SK-N-SH (cell line): ENCODE measurements around the gene OR8A1. TPM values are rescaled to one million over a fixed set of nuclear protein-coding genes. Genes with fewer than 3 reads are reported as not detected.

Source experiments
- CTCF ChIA-PET: fragments of 300-600, 350-600 bp; formaldehyde crosslinking; extraction: SDS; loops from one replicate; lab custom pipeline; 2021; lab: Yijun Ruan, JAX
- POLR2A ChIA-PET: fragments of 350-600 bp; sonication (Branson Sonifier 250); formaldehyde crosslinking; extraction: SDS; loops from one replicate; lab custom pipeline; 2020; ENCODE audit warnings: antibody characterized with exemption, inconsistent platforms; lab: Yijun Ruan, JAX
- DNase-seq: peaks from one replicate; pipeline ENCODE4 v3.0.0; 2012
- H2AFZ ChIP-seq: fragments of 200-600 bp; sonication (generic); 2 replicates; pipeline ENCODE4 v1.8.1; 2016; ENCODE audit warnings: antibody characterized with exemption, mild to moderate bottlenecking, low read depth
- H3F3A ChIP-seq: fragments of 200-600 bp; sonication (generic); replicated peaks from 2 replicates; pipeline ENCODE3; 2016; ENCODE audit warnings: antibody characterized with exemption, mild to moderate bottlenecking; ENCODE audit not compliant: insufficient read depth
- H3K27ac ChIP-seq, 2 experiments: fragments of 200-500 bp in 1 of 2; fragments of 200-600 bp in 1 of 2; sonication (Bioruptor generic) in 1 of 2; sonication (generic), shearing (Covaris generic) in 1 of 2; 2 replicates each; pipeline versions ENCODE4 v1.5.1 to v1.6.1; 2014 to 2016; ENCODE audit warnings: low read depth in 2 of 2, inconsistent platforms in 1 of 2, low read length in 1 of 2, mild to moderate bottlenecking in 1 of 2, mixed read lengths in 1 of 2
- H3K27me3 ChIP-seq: fragments of 200-600 bp; sonication (generic), shearing (Covaris generic); 2 replicates; pipeline ENCODE4 v1.6.1; 2016; ENCODE audit warnings: mixed run types; ENCODE audit not compliant: insufficient read depth
- H3K36me3 ChIP-seq, 2 experiments: fragments of 200-500 bp in 1 of 2; fragments of 200-600 bp in 1 of 2; sonication (Bioruptor generic) in 1 of 2; sonication (generic) in 1 of 2; replicated peaks in 1 of 2; 2 replicates each; pipeline versions ENCODE3 to v1.5.1; 2014 to 2016; ENCODE audit warnings: low read length in 1 of 2, mild to moderate bottlenecking in 1 of 2; ENCODE audit not compliant: insufficient read depth in 2 of 2, control insufficient read depth in 1 of 2
- H3K4me1 ChIP-seq, 2 experiments: fragments of 200-500 bp in 1 of 2; fragments of 200-600 bp in 1 of 2; sonication (Bioruptor generic) in 1 of 2; sonication (generic), shearing (Covaris generic) in 1 of 2; 2 replicates each; pipeline versions ENCODE4 v1.5.1 to v1.6.1; 2014 to 2016; ENCODE audit warnings: low read depth in 1 of 2, low read length in 1 of 2, mixed run types in 1 of 2; ENCODE audit not compliant: insufficient read depth in 2 of 2, control insufficient read depth in 1 of 2
- H3K4me2 ChIP-seq: fragments of 200-600 bp; sonication (generic), shearing (Covaris generic); 2 replicates; pipeline ENCODE4 v1.6.1; 2017; ENCODE audit warnings: mixed run types
- H3K4me3 ChIP-seq, 2 experiments: fragments of 200-500 bp in 1 of 2; fragments of 200-600 bp in 1 of 2; sonication (Bioruptor generic) in 1 of 2; sonication (generic), shearing (Covaris generic) in 1 of 2; 2 replicates each; pipeline versions ENCODE4 v1.5.1 to v1.8.1; 2014 to 2016; ENCODE audit warnings: low read depth in 2 of 2, inconsistent platforms in 1 of 2, low read length in 1 of 2, mild to moderate bottlenecking in 1 of 2, mixed read lengths in 1 of 2, moderate library complexity in 1 of 2
- H3K79me2 ChIP-seq: fragments of 200-600 bp; sonication (generic); 2 replicates; pipeline ENCODE4 v1.8.1; 2017; ENCODE audit warnings: mild to moderate bottlenecking; ENCODE audit not compliant: insufficient read depth
- H3K9ac ChIP-seq: fragments of 200-600 bp; sonication (generic); 2 replicates; pipeline ENCODE4 v1.6.1; 2017; ENCODE audit warnings: mixed run types
- H3K9me2 ChIP-seq: fragments of 200-600 bp; sonication (generic); 2 replicates; pipeline ENCODE4 v1.6.1; 2017; ENCODE audit warnings: mixed run types
- H3K9me3 ChIP-seq: fragments of 200-600 bp; sonication (generic); 2 replicates; pipeline ENCODE4 v1.6.1; 2017; ENCODE audit warnings: mixed run types, mild to moderate bottlenecking, moderate library complexity
- H4K20me1 ChIP-seq: fragments of 200-600 bp; sonication (generic); 2 replicates; pipeline ENCODE4 v1.6.1; 2017; ENCODE audit warnings: mild to moderate bottlenecking, mixed run types; ENCODE audit not compliant: insufficient read depth
- CTCF ChIP-seq: fragments of 200-600 bp; sonication (generic); IDR thresholded peaks from 2 replicates; pipeline ENCODE4 v1.6.1; 2017; ENCODE audit warnings: antibody characterized with exemption, mild to moderate bottlenecking, moderate library complexity
- FOXJ3 ChIP-seq: sonication (generic); formaldehyde crosslinking; IDR thresholded peaks from 2 replicates; pipeline ENCODE4 v1.5.1; 2020; ENCODE audit warnings: mild to moderate bottlenecking, missing genetic modification reagents
- GATA2 ChIP-seq: sonication (generic); formaldehyde crosslinking; IDR thresholded peaks from 2 replicates; pipeline ENCODE4 v1.5.0; 2020; ENCODE audit warnings: mild to moderate bottlenecking, missing genetic modification reagents
- IRF3 ChIP-seq: fragments of 150-350 bp; IDR thresholded peaks from 2 replicates; pipeline ENCODE4 v1.6.1; 2016; ENCODE audit warnings: mild to moderate bottlenecking, low read depth, low read length
- JUND ChIP-seq: IDR thresholded peaks from 2 replicates; pipeline ENCODE4 v1.4.0; 2012
- MAX ChIP-seq: IDR thresholded peaks from 2 replicates; pipeline ENCODE4 v1.4.0; 2012; ENCODE audit warnings: low read depth
- MEF2A ChIP-seq: IDR thresholded peaks from 2 replicates; pipeline ENCODE4 v1.4.0; 2012; ENCODE audit warnings: low read depth, borderline replicate concordance
- NFIC ChIP-seq: IDR thresholded peaks from 2 replicates; pipeline ENCODE4 v1.4.0; 2012; ENCODE audit warnings: borderline replicate concordance
- NRF1 ChIP-seq: IDR thresholded peaks from 2 replicates; pipeline ENCODE4 v1.6.1; 2012; ENCODE audit warnings: low read depth, mild to moderate bottlenecking, low read length
- REST ChIP-seq: IDR thresholded peaks from 2 replicates; pipeline ENCODE4 v1.6.1; 2012; ENCODE audit warnings: mild to moderate bottlenecking, low read depth, low read length, moderate library complexity
- TAF1 ChIP-seq: IDR thresholded peaks from 2 replicates; pipeline ENCODE4 v1.6.1; 2012; ENCODE audit warnings: low read depth, mild to moderate bottlenecking, low read length, moderate library complexity, borderline replicate concordance
- USF1 ChIP-seq: IDR thresholded peaks from 2 replicates; pipeline ENCODE4 v1.4.0; 2012; ENCODE audit warnings: low read depth, borderline replicate concordance
- ZBTB33 ChIP-seq: IDR thresholded peaks from 2 replicates; pipeline ENCODE4 v1.4.0; 2012; ENCODE audit warnings: low read depth, borderline replicate concordance
- WGBS: methylation state at CpG from one replicate; pipeline ENCODE4 v1.1.6; 2017; ENCODE audit warnings: low lambda C conversion rate; 5-methylcytosine and 5-hydroxymethylcytosine counted together
- polyA plus RNA-seq, 3 experiments: library from polyadenylated mRNA; depleted of rRNA; stranded (reverse); fragments of >200 nt; gene quantifications; 2 replicates each; pipeline ENCODE4 v1.2.3, GENCODE V29; 2012

The OR8A1 gene
- polyA plus RNA-seq, 1 of the 3 experiments (the other 2 are of a cell fraction) = not detected

GRCh38 chr11:124612045-124612444 is 42.2 kb downstream of the OR8A1 start:
- WGBS = 66% methylated on average over 3 of the region's 3 CpGs
- H3K9me3 ChIP-seq = no peaks in the 10 kb centered on the region
- no peaks in the 10 kb centered on the region for H3K4me1 ChIP-seq
- H4K20me1 ChIP-seq = no peaks in the 10 kb centered on the region
- H3K27me3 ChIP-seq = peaks cover 15% of the 10 kb centered on the region; the same call in 1 of the 2 replicates
- H3K4me2 ChIP-seq = no peak overlapping the region
- H3K9ac ChIP-seq = no peak overlapping the region
- no peaks in the 10 kb centered on the region for H3K9me2 ChIP-seq
- ChIA-PET POLR2A (no interaction called here), CTCF (interaction anchor here (0.9 to 1.5 kb wide), 2 partner anchors 26 to 27 kb away, joined by 4 read pairs; no protein-coding TSS in a partner anchor)
- no peak overlapping the region for H2AFZ ChIP-seq
- TF ChIP-seq MEF2A (no peak), FOXJ3 (CRISPR knock-in tag) (no peak), USF1 (no peak), NRF1 (no peak), CTCF (no peak), JUND (no peak), IRF3 (no peak), REST (no peak), TAF1 (no peak), NFIC (no peak), ZBTB33 (no peak), MAX (no peak), GATA2 (no peak)
- H3K36me3 ChIP-seq = no peaks in the 10 kb centered on the region
- H3K27ac ChIP-seq = no peak overlapping the region
- H3K4me3 ChIP-seq = no peak overlapping the region
- H3F3A ChIP-seq = no peaks in the 10 kb centered on the region
- no peaks in the 10 kb centered on the region for H3K79me2 ChIP-seq
- no peak for DNase-seq
